UCSD-AML1 (cell line): ENCODE measurements around the gene TMEM273.

ENCODE experiments used
- DNase-seq: peaks from one replicate; lab custom pipeline; 2025; ENCODE audit not compliant: unreplicated experiment; lab: John Stamatoyannopoulos, UW

TMEM273 gene

GRCh38 chr10:49117376-49118070 is 70.7 kb downstream of the TMEM273 start:
- no peak for DNase-seq

GRCh38 chr10:49116509-49117375 is 71.4 kb downstream of the TMEM273 start:
- no peak for DNase-seq

- no peak for DNase-seq
Observed at GRCh38 chr10:49115796-49116508, 72.2 kb downstream of the TMEM273 start.

GRCh38 chr10:49115015-49115795 is 73.0 kb downstream of the TMEM273 start, which contains the start of gene VSTM4:
Gene VSTM4, minus strand, starts transcription at chr10:49115522. Its CDS starts 37 bp downstream, at chr10:49115485.
- no peak for DNase-seq

- no peak for DNase-seq
Observed at GRCh38 chr10:49114718-49115014, 73.5 kb downstream of the TMEM273 start.

- DNase-seq, result no peak
Observed at GRCh38 chr10:49113741-49114141, 74.5 kb downstream of the TMEM273 start.

GRCh38 chr10:49112851-49113250 is 75.3 kb downstream of the TMEM273 start:
- no peak for DNase-seq

- DNase-seq, result no peak
Observed at GRCh38 chr10:49112098-49112497, 76.1 kb downstream of the TMEM273 start.

GRCh38 chr10:49111320-49111698 is 76.9 kb downstream of the TMEM273 start:
- no peak for DNase-seq

GRCh38 chr10:49110684-49111319 is 77.4 kb downstream of the TMEM273 start:
- no peak for DNase-seq

- no peak for DNase-seq
Observed at GRCh38 chr10:49109669-49110340, 78.4 kb downstream of the TMEM273 start.

GRCh38 chr10:49108656-49109055 is 79.5 kb downstream of the TMEM273 start:
- DNase-seq, result no peak

GRCh38 chr10:49107887-49108267 is 80.3 kb downstream of the TMEM273 start:
- DNase-seq, result no peak

- no peak for DNase-seq
Observed at GRCh38 chr10:49107111-49107886, 80.9 kb downstream of the TMEM273 start.

GRCh38 chr10:49106451-49106850 is 81.7 kb downstream of the TMEM273 start:
- DNase-seq, result no peak

- no peak for DNase-seq
Observed at GRCh38 chr10:49105076-49105475, 83.1 kb downstream of the TMEM273 start.
